ENCODE data around the gene TMEM184A. TPM values are rescaled to one million over a fixed set of nuclear protein-coding genes. Genes with fewer than 3 reads are reported as not detected.
A peak's percentile ranks its signal among the peaks of the same experiment; 100 is the strongest.

The TMEM184A gene
- total and polyA plus RNA-seq, 2 of the 13 experiments (the other 11 are each of a cell fraction or from before 2014, with no cell fraction given) = 9.5 to 20.4 TPM

DNA sequence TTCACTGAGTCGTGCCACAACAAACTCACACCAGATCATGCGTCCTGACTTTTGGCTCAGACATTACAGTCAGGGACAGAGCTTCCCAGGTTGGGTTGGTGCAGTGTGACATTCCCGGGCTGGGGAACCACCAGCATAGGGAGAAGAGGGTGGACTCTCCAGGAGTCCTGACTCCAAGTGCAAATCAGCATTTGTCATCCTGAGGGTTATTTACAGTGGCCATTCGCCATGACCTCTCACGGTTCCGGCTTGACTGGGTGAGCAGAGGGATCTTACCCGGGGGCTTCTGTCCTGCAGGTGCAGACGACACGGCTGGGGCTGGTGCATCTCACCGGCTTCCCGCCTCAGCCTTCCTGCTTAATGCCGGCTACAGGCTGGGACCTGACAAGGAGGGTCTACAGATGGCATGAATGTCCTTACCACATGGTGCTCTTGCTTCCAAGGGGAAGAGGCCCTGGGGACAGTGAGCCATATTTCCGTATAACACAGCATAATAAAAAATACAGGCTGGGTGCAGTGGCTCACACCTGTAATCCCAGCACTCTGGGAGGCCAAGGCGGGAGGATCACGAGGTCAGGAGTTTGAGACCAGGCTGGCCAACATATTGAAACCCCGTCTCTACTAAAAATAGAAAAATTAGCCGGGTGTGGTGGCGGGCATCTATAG, 39.3 kb downstream of the TMEM184A start:
- peak overlapping the region; percentile 33; the same call in 1 of the 2 replicates for H3K9ac ChIP-seq (ENCODE audit: insufficient read depth, low read depth, low read length)
- no peaks in the 10 kb centered on the region for H3K79me2 ChIP-seq (ENCODE audit: insufficient read depth, low read length)
- H3K4me1 ChIP-seq (ENCODE audit: insufficient read depth, low read length) = peaks cover 80% of the 10 kb centered on the region
- ATAC-seq (peak; percentile 39), FAIRE-seq (no peak), DNase-seq (ENCODE audit: low spot score) (no peak)
- WGBS (ENCODE audit: low lambda C conversion rate) = 45% methylated on average over 14 of the region's 18 CpGs
- H3K9me3 ChIP-seq (ENCODE audit: low read length) = no peaks in the 10 kb centered on the region
- in situ Hi-C loops (cut with HindIII; ENCODE audit: extremely low pct_ligation_motif_present, low pct_unique_long_range_greater_than_20kb) (no loop called here), intact Hi-C loops (cut with micrococcal nuclease; ENCODE audit: unreplicated experiment) (no loop called here)
- no peaks in the 10 kb centered on the region for H3K36me3 ChIP-seq (replicated peaks in 1 of 2; ENCODE audit: control insufficient read depth in 1 of 2, insufficient read depth in 2 of 2, low read length in 2 of 2)
- H3K27ac ChIP-seq (ENCODE audit: extremely low read length, insufficient read depth, low read length) = peak overlapping the region; percentile 41
- H2AFZ ChIP-seq (ENCODE audit: low read length) = no peak overlapping the region
- ChIA-PET POLR2A (interaction anchor here (0.9 to 2.3 kb wide), 7 partner anchors 15 to 360 kb away, joined by 3 to 21 read pairs (median 6); partner anchors contain the start of gene TMEM184A), CTCF (ENCODE audit: low intra/inter-chr PET ratio, low total read pairs) (no interaction called here)
- no peaks in the 10 kb centered on the region for H4K20me1 ChIP-seq (ENCODE audit: insufficient read depth, low read length)
- peak overlapping the region; percentile 55 for H3K4me2 ChIP-seq (ENCODE audit: low read depth, low read length)
- H3K4me3 ChIP-seq (replicated peaks in 1 of 3; ENCODE audit: insufficient read depth in 1 of 3, low read depth in 2 of 3, low read length in 3 of 3) = peak overlapping the region in 1 of 3 experiments; percentile 31; a peak in 1 of 6 replicates
- no TSS peak for BruUV-seq (replicated peaks)
- H3K27me3 ChIP-seq (ENCODE audit: control insufficient read depth in 1 of 2, insufficient read depth in 2 of 2, low read length in 2 of 2) = no peaks in the 10 kb centered on the region; a peak in 1 of 5 replicates
- 0 out of 4 replicates have a peak, but pooled peaks have one; percentile 19 to 63 for TF ChIP-seq NR2F1 (CRISPR knock-in tag; IDR thresholded peaks at IDR 0.05)
- no peak for TF ChIP-seq PITX1 (CRISPR knock-in tag; IDR thresholded peaks at IDR 0.05)
- no peak for TF ChIP-seq SOX13 (IDR thresholded peaks at IDR 0.05)
- peak in 1 of 2 experiments; percentile 21; a peak in 1 of 4 replicates for TF ChIP-seq SOX13 (CRISPR knock-in tag; conservative IDR thresholded peaks at IDR 0.05 in 1 of 2, IDR thresholded peaks at IDR 0.05 in 1 of 2)
- TF ChIP-seq SMAD9 (CRISPR knock-in tag; IDR thresholded peaks at IDR 0.05) = no peak; the same call in 1 of the 2 replicates
- TF ChIP-seq NR2F6 (IDR thresholded peaks at IDR 0.05) = peak; percentile 42; the same call in 1 of the 2 replicates
- peak; percentile 51; the same call in 1 of the 2 replicates for TF ChIP-seq NR2F6 (CRISPR knock-in tag; IDR thresholded peaks at IDR 0.05)
- TF ChIP-seq FOSL2 (CRISPR knock-in tag; IDR thresholded peaks at IDR 0.05) = 0 out of 2 replicates have a peak, but pooled peaks have one; percentile 39
- peak; percentile 39; the same call in 1 of the 2 replicates for TF ChIP-seq HOXA3 (CRISPR knock-in tag; IDR thresholded peaks at IDR 0.05)
- 0 out of 2 replicates have a peak, but pooled peaks have one; percentile 26 for TF ChIP-seq ELF1 (CRISPR knock-in tag; IDR thresholded peaks at IDR 0.05)
- TF ChIP-seq, protein P1, sequence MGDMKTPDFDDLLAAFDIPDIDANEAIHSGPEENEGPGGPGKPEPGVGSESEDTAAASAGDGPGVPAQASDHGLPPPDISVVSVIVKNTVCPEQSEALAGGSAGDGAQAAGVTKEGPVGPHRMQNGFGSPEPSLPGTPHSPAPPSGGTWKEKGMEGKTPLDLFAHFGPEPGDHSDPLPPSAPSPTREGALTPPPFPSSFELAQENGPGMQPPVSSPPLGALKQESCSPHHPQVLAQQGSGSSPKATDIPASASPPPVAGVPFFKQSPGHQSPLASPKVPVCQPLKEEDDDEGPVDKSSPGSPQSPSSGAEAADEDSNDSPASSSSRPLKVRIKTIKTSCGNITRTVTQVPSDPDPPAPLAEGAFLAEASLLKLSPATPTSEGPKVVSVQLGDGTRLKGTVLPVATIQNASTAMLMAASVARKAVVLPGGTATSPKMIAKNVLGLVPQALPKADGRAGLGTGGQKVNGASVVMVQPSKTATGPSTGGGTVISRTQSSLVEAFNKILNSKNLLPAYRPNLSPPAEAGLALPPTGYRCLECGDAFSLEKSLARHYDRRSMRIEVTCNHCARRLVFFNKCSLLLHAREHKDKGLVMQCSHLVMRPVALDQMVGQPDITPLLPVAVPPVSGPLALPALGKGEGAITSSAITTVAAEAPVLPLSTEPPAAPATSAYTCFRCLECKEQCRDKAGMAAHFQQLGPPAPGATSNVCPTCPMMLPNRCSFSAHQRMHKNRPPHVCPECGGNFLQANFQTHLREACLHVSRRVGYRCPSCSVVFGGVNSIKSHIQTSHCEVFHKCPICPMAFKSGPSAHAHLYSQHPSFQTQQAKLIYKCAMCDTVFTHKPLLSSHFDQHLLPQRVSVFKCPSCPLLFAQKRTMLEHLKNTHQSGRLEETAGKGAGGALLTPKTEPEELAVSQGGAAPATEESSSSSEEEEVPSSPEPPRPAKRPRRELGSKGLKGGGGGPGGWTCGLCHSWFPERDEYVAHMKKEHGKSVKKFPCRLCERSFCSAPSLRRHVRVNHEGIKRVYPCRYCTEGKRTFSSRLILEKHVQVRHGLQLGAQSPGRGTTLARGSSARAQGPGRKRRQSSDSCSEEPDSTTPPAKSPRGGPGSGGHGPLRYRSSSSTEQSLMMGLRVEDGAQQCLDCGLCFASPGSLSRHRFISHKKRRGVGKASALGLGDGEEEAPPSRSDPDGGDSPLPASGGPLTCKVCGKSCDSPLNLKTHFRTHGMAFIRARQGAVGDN (CRISPR knock-in tag; IDR thresholded peaks at IDR 0.05) = peak; percentile 36
- 0 out of 2 replicates have a peak, but pooled peaks have one; percentile 19 for TF ChIP-seq GABPB1 (CRISPR knock-in tag; IDR thresholded peaks at IDR 0.05)
- TF ChIP-seq, protein P2, sequence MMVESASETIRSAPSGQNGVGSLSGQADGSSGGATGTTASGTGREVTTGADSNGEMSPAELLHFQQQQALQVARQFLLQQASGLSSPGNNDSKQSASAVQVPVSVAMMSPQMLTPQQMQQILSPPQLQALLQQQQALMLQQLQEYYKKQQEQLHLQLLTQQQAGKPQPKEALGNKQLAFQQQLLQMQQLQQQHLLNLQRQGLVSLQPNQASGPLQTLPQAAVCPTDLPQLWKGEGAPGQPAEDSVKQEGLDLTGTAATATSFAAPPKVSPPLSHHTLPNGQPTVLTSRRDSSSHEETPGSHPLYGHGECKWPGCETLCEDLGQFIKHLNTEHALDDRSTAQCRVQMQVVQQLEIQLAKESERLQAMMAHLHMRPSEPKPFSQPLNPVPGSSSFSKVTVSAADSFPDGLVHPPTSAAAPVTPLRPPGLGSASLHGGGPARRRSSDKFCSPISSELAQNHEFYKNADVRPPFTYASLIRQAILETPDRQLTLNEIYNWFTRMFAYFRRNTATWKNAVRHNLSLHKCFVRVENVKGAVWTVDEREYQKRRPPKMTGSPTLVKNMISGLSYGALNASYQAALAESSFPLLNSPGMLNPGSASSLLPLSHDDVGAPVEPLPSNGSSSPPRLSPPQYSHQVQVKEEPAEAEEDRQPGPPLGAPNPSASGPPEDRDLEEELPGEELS (CRISPR knock-in tag; IDR thresholded peaks at IDR 0.05) = peak; percentile 34; the same call in 1 of the 2 replicates
- TF ChIP-seq TEAD3 (CRISPR knock-in tag; optimal IDR thresholded peaks at IDR 0.05; ENCODE audit: borderline replicate concordance) = peak; percentile 58
- TF ChIP-seq KDM2A (CRISPR knock-in tag; IDR thresholded peaks at IDR 0.05; ENCODE audit: borderline replicate concordance, low read depth) = peak; percentile 53; the same call in 1 of the 2 replicates
- peak; percentile 71 for TF ChIP-seq FOXA3 (CRISPR knock-in tag; IDR thresholded peaks at IDR 0.05)
- TF ChIP-seq, protein P3, sequence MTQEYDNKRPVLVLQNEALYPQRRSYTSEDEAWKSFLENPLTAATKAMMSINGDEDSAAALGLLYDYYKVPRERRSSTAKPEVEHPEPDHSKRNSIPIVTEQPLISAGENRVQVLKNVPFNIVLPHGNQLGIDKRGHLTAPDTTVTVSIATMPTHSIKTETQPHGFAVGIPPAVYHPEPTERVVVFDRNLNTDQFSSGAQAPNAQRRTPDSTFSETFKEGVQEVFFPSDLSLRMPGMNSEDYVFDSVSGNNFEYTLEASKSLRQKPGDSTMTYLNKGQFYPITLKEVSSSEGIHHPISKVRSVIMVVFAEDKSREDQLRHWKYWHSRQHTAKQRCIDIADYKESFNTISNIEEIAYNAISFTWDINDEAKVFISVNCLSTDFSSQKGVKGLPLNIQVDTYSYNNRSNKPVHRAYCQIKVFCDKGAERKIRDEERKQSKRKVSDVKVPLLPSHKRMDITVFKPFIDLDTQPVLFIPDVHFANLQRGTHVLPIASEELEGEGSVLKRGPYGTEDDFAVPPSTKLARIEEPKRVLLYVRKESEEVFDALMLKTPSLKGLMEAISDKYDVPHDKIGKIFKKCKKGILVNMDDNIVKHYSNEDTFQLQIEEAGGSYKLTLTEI (CRISPR knock-in tag; conservative IDR thresholded peaks at IDR 0.05) = no peak

Data from HepG2 (cell line).